Erythroblast (primary cell): ENCODE results near the gene AAR2.

ENCODE experiments used
- GATA1 ChIP-seq: IDR thresholded peaks from 2 replicates; pipeline ENCODE4 v1.6.1; 2011; ENCODE audit warnings: low read depth, mild to moderate bottlenecking, control low read depth, low read length, moderate library complexity
- POLR2A ChIP-seq: IDR thresholded peaks from 2 replicates; pipeline ENCODE4 v1.6.1; 2011; ENCODE audit warnings: mild to moderate bottlenecking, low read length

DNA sequence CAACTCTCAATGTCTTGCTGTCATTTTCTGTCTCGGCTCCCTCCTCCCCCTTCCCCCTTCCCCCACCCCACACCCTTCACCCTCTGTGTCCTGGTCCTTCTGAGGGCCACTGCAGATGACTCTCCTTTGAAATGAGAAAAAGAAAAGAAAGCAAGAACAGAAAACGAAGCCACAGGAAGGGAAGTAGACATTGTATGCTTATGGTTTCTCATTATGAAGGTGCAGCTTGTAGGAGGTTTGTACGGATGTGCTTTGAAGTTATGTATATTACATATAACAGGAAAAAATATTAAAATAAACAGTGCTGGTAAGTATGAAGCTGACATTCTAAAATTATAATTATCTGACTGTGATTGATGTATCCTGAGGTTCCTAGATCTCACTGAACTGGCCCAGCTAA lies 6.3 kb upstream of the AAR2 start:
- TF ChIP-seq POLR2A (no peak), GATA1 (no peak)
